Neuron (in vitro differentiated cells): ENCODE results near the gene PDGFB.
A peak's percentile ranks its signal among the peaks of the same experiment; 100 is the strongest.

Experiments
- H2AFZ ChIP-seq: one replicate; pipeline ENCODE4 v1.6.1; 2013; ENCODE audit warnings: low read depth, mild to moderate bottlenecking, inconsistent platforms, low read length, moderate library complexity
- H3K27me3 ChIP-seq: one replicate; pipeline ENCODE4 v1.6.1; 2013; ENCODE audit warnings: low read length; ENCODE audit not compliant: insufficient read depth
- H3K36me3 ChIP-seq: one replicate; pipeline ENCODE4 v1.6.1; 2013; ENCODE audit warnings: low read length; ENCODE audit not compliant: insufficient read depth
- H3K4me1 ChIP-seq: one replicate; pipeline ENCODE4 v1.6.1; 2013; ENCODE audit warnings: low read length; ENCODE audit not compliant: insufficient read depth
- H3K4me3 ChIP-seq: 2 replicates; pipeline ENCODE4 v1.5.1; 2013; ENCODE audit warnings: mild to moderate bottlenecking, low read length, moderate library complexity
- H3K9me3 ChIP-seq: one replicate; pipeline ENCODE4 v1.6.1; 2013; ENCODE audit warnings: low read length

The PDGFB gene

GRCh38 chr22:39246690-39247332 is 2.0 kb upstream of the PDGFB start:
- Histone ChIP-seq H3K9me3 (no peaks in the 10 kb centered on the region), H2AFZ (no peak overlapping the region), H3K4me1 (peaks cover 28% of the 10 kb centered on the region), H3K27me3 (peaks cover 39% of the 10 kb centered on the region), H3K36me3 (no peaks in the 10 kb centered on the region), H3K4me3 (no peak overlapping the region)

DNA sequence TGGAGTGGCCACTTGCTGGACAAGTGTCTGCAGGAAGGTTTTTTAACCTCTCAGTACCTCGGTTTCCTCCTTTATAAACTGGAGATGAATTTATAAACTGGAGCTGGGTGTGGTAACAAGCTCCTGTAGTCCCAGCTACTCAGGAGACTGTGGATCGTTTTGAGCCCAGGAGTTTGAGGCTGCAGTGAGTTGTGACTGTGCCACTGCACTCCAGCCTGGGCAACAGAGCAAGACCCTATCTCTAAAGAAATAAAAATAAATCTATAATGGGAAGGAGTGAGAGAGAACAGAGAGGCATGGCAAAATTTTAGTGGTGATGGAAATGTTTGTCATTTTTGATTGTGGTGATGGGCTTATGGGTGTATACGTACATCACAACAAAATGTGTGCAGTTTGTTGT is 1.4 kb upstream of the PDGFB start:
- Histone ChIP-seq H2AFZ (no peak overlapping the region), H3K4me3 (no peak overlapping the region), H3K9me3 (no peaks in the 10 kb centered on the region), H3K27me3 (peaks cover 39% of the 10 kb centered on the region), H3K4me1 (peaks cover 34% of the 10 kb centered on the region), H3K36me3 (no peaks in the 10 kb centered on the region)

GRCh38 chr22:39245130-39246039 is 603 bp upstream of the PDGFB start:
- no peaks in the 10 kb centered on the region for H3K36me3 ChIP-seq
- H3K27me3 ChIP-seq, result peaks cover 39% of the 10 kb centered on the region
- H3K9me3 ChIP-seq, result no peaks in the 10 kb centered on the region
- H3K4me3 ChIP-seq, result no peak overlapping the region
- H3K4me1 ChIP-seq, result peaks cover 42% of the 10 kb centered on the region
- H2AFZ ChIP-seq, result no peak overlapping the region

DNA sequence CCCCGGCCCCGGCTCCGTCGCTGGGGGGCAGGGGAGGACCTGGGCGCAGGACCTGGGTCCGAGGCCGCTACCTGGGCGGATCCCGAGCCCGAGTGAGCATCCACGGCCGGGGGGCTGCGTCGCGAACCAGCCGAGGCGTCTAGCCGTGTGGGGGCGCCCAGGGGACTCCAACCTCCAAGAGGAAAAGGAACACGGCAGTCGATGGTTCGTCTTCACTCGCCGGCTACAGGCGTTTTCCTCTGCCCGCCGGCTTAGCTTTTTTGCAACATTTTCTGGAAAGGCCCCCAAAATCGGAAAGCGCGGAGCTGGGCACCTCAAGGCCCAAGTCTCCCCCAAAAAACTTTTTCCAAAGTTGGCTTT is 666 bp downstream of the PDGFB start:
- peaks cover 39% of the 10 kb centered on the region for H3K27me3 ChIP-seq
- H3K4me1 ChIP-seq, result peaks cover 44% of the 10 kb centered on the region
- no peaks in the 10 kb centered on the region for H3K36me3 ChIP-seq

GRCh38 chr22:39243439-39244135 is 1.2 kb downstream of the PDGFB start:
- peak overlapping the region; percentile 50 for H3K4me3 ChIP-seq
- peaks cover 44% of the 10 kb centered on the region for H3K4me1 ChIP-seq
- H3K27me3 ChIP-seq, result peaks cover 39% of the 10 kb centered on the region
- H3K9me3 ChIP-seq, result no peaks in the 10 kb centered on the region
- no peaks in the 10 kb centered on the region for H3K36me3 ChIP-seq
- H2AFZ ChIP-seq, result no peak overlapping the region

More for the DNA sequence above, 666 bp downstream of the PDGFB start:
- Histone ChIP-seq H2AFZ (no peak overlapping the region), H3K9me3 (no peaks in the 10 kb centered on the region), H3K4me3 (peak overlapping the region; percentile 50)

DNA sequence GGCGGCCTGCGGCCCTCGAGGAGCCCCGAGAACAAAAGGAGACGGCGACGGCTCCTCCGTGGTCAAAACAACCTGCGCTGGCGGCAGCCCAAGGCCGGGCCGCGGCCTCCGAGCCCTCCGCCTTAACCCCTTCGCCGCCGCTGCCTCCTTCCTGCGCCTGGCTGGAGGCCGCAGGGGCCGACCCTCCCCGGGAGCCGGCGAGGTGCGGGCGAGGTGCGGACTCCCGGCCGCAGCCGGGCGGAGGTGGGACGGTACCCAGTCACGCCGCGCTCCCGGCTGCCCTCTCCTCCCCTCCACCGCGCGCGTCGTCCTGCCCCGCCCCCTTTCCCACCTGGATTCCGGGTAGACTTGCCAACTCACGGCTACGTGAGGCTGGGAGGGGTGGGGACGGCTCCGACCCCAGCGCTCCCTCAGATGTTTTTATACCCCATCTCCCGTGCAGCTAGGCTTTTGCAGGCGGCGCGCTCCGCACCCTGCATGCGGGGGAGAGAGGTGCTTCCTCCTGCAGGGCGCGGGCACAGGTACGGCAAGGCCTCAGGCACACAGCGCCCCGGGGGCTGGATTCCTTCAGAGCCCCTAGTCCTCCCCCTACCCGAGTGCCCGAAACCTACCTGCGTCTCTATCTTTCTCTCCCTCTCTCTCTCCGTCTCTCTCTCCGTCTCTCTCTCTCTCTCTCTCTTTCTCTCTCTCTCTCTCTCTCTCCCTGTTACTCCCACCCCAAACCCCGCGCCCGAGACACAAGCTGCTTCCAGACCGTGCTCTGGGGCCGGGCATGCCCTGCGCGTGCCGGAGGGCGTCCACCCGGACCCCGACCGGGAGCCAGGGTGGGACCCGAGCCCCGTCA is 2.0 kb downstream of the PDGFB start:
- H2AFZ ChIP-seq, result no peak overlapping the region
- H3K4me3 ChIP-seq, result peak overlapping the region; percentile 50
- peaks cover 37% of the 10 kb centered on the region for H3K27me3 ChIP-seq
- peaks cover 44% of the 10 kb centered on the region for H3K4me1 ChIP-seq
- no peaks in the 10 kb centered on the region for H3K36me3 ChIP-seq
- no peaks in the 10 kb centered on the region for H3K9me3 ChIP-seq

GRCh38 chr22:39241794-39242594 is 2.8 kb downstream of the PDGFB start:
- Histone ChIP-seq H3K36me3 (no peaks in the 10 kb centered on the region), H3K27me3 (peaks cover 32% of the 10 kb centered on the region), H2AFZ (no peak overlapping the region), H3K9me3 (no peaks in the 10 kb centered on the region), H3K4me3 (peak overlapping the region; percentile 50), H3K4me1 (peaks cover 49% of the 10 kb centered on the region)

DNA sequence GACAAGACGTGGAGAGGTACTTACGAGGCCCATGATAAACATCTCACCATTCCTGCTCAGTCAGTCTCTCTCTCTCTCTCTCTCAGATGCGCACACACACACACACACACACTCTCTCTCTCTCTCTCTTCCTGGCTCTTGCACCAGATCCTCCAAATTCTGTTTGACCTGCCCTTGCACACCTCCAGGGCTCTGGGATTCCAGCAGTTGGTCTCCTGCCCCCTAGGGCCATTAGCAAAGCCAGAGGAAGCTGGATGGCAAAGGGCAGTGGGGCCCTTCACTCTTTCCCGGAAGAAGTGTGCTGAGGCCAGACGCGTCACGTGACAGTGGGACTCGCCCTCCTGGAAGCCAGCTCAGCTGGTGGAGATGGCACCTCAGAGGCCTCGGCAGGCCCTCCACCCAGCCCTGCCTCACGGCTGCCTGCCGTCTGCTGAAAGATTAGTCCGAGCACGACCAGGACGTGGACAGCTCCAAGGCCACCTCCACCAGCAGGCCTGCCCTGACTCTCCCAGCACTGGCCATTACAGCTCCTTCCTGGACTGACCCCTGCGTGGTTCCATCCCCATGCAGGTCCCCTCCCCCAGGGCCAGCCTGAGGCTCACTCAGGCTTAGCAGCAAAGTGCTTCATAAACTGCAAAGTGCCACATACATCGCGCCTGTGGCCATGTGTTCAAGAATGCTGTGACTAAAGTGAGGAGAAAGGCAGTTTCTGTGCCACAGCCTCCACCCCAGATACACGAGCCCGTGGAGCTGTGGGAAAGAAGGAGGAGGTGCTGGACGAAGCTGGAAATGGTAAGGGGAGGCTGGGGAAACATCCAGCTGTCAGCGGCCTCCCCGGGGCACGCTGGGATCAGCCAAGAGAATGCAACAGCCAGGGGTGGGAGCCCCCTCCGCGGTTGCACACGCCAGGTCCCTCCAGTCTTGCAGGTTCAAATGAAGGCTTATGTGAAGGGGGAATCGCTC is 3.7 kb downstream of the PDGFB start:
- peaks cover 56% of the 10 kb centered on the region for H3K4me1 ChIP-seq
- peaks cover 23% of the 10 kb centered on the region for H3K27me3 ChIP-seq
- no peak overlapping the region for H2AFZ ChIP-seq
- no peak overlapping the region for H3K4me3 ChIP-seq
- no peaks in the 10 kb centered on the region for H3K36me3 ChIP-seq
- no peaks in the 10 kb centered on the region for H3K9me3 ChIP-seq

DNA sequence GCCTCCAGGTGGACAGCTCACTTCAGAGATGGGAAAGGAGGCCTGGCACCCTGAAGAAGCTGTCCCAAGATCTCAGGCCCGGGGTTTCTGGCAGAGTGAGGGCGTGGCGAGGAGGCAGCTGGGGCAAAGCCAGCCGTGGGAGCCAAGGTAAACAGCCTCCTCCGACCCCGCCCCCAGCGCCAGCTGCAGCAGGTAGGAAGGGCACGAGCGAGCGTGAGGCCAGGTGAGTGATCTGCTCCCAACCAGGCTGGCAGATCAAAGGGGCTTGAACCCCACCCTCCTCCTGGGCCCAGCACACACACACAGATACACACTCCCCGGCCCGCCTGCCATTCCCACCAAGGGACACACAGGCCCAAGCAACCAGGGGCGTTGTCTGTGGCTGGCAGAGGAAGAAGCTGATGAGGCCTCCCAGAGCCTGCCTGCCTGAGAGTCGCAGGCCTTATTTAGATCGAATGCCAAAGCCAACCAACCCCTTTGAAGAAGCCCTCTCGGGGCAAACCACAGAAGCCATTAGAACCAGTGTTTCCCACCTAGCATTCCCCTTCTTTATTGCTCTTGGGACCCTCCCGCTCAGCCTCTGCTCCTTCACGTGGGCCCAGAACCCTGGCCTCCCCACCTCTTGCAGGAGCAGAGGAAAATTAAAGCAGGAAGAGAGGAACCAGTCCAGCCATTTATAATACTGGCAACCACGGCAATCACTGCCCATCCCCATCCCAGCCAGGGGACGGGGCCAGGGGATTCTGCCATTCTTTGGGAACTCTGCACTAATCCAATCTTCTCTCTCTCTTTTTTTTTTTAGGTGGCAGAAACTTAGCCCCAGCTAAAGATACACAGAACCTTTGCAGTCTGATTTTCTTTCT is 5.0 kb downstream of the PDGFB start:
- Histone ChIP-seq H3K4me3 (no peak overlapping the region), H3K4me1 (peaks cover 65% of the 10 kb centered on the region), H3K9me3 (no peaks in the 10 kb centered on the region), H2AFZ (no peak overlapping the region), H3K36me3 (no peaks in the 10 kb centered on the region), H3K27me3 (peaks cover 12% of the 10 kb centered on the region)

- no peak overlapping the region for H2AFZ ChIP-seq
- H3K4me1 ChIP-seq, result peaks cover 66% of the 10 kb centered on the region
- no peak overlapping the region for H3K4me3 ChIP-seq
- no peaks in the 10 kb centered on the region for H3K36me3 ChIP-seq
- peaks cover 12% of the 10 kb centered on the region for H3K27me3 ChIP-seq
- H3K9me3 ChIP-seq, result no peaks in the 10 kb centered on the region
Measured at GRCh38 chr22:39238966-39239505, 5.7 kb downstream of the PDGFB start.
